Breast epithelium (tissue), 4 donors: ENCODE measurements around the gene GCSAM. TPM values are rescaled to one million over a fixed set of nuclear protein-coding genes. Genes with fewer than 3 reads are reported as not detected.

Experiments used
- DNase-seq, 2 donors: peaks; one replicate each; pipeline ENCODE4 v3.0.0-alpha.2; 2019; ENCODE audit warnings: low spot score in 2 of 2
- H3K27ac ChIP-seq, 2 donors: fragments of 200-600 bp; sonication (generic) in 1 of 2; one replicate each; pipeline ENCODE4 v1.5.1; 2016 to 2019; ENCODE audit warnings: mild to moderate bottlenecking in 1 of 2
- H3K27me3 ChIP-seq, 2 donors: fragments of 200-600 bp; sonication (generic) in 1 of 2; one replicate each; pipeline versions ENCODE4 v1.5.1 to v1.6.0; 2017 to 2019; ENCODE audit warnings: control low read depth in 1 of 2, mild to moderate bottlenecking in 1 of 2
- H3K36me3 ChIP-seq: fragments of 200-600 bp; one replicate; pipeline ENCODE4 v1.5.1; 2019
- H3K4me1 ChIP-seq, 2 donors: fragments of 200-600 bp; sonication (generic); one replicate each; pipeline ENCODE4 v1.5.1; 2016 to 2019; ENCODE audit warnings: control low read depth in 1 of 2
- H3K4me3 ChIP-seq, 3 donors: fragments of 200-600 bp; sonication (generic); 1 replicate in 2 of 3; 2 replicates in 1 of 3; pipeline ENCODE4 v1.5.1; 2016 to 2019; ENCODE audit warnings: mild to moderate bottlenecking in 3 of 3, moderate library complexity in 2 of 3
- H3K9me3 ChIP-seq, 2 donors: fragments of 200-600 bp; sonication (generic) in 1 of 2; one replicate each; pipeline ENCODE4 v1.5.1; 2016 to 2019; ENCODE audit warnings: control low read depth in 1 of 2
- CTCF ChIP-seq, 3 donors: fragments of 450-650 bp; IDR thresholded peaks; one replicate each; pipeline ENCODE4 v1.5.1; 2016 to 2017; ENCODE audit warnings: antibody characterized with exemption in 3 of 3, mild to moderate bottlenecking in 3 of 3, moderate library complexity in 3 of 3
- POLR2A ChIP-seq: fragments of 450-650 bp; IDR thresholded peaks from one replicate; pipeline ENCODE4 v1.6.1; 2016; ENCODE audit warnings: antibody characterized with exemption, mild to moderate bottlenecking, moderate library complexity
- POLR2AphosphoS5 ChIP-seq, 3 donors: sonication (generic); formaldehyde crosslinking; IDR thresholded peaks; one replicate each; pipeline ENCODE4 v1.6.1; 2017; ENCODE audit warnings: antibody characterized with exemption in 3 of 3
- intact Hi-C: fragments of 100-400 bp; cut with DNase I; formaldehyde crosslinking; loops from one replicate; pipeline ENCODE4 v1.15.1; 2023; ENCODE audit warnings: low total_unique reads
- total RNA-seq, 3 donors: library from RNA; depleted of rRNA; stranded (reverse); fragments of >200 nt; gene quantifications; one replicate each; pipeline ENCODE4 v1.1.0, GENCODE V29; 2016

The GCSAM gene
- total RNA-seq, 3 donors from 2014 or later = 0.16 to 1.5 (median 0.66) TPM

GRCh38 chr3:112149136-112149535, 16.1 kb upstream of the GCSAM start:
- Histone ChIP-seq H3K9me3 (peaks cover 11 to 30% of the 10 kb centered on the region in 2 donors), H3K4me1 (no peaks in the 10 kb centered on the region), H3K27me3 (no peaks in the 10 kb centered on the region), H3K4me3 (no peak overlapping the region), H3K27ac (no peak overlapping the region), H3K36me3 (no peaks in the 10 kb centered on the region)
- intact Hi-C loops = no loop called here
- no peak for TF ChIP-seq POLR2A
- TF ChIP-seq POLR2AphosphoS5 (IDR thresholded peaks at IDR 0.05) = no peak
- no peak for TF ChIP-seq CTCF (IDR thresholded peaks at IDR 0.05)
- DNase-seq = no peak

- TF ChIP-seq POLR2AphosphoS5 (IDR thresholded peaks at IDR 0.05) = no peak
- no peak for TF ChIP-seq POLR2A
- no peak for TF ChIP-seq CTCF (IDR thresholded peaks at IDR 0.05)
- H3K27me3 ChIP-seq = no peaks in the 10 kb centered on the region
- intact Hi-C loops = no loop called here
- H3K4me3 ChIP-seq = no peak overlapping the region
- H3K4me1 ChIP-seq = no peaks in the 10 kb centered on the region
- no peak for DNase-seq
- H3K27ac ChIP-seq = no peak overlapping the region
- peaks cover 0 to 17% of the 10 kb centered on the region in 2 donors for H3K9me3 ChIP-seq
- H3K36me3 ChIP-seq = no peaks in the 10 kb centered on the region
Measured at GRCh38 chr3:112143689-112144088, 10.6 kb upstream of the GCSAM start.

- H3K27me3 ChIP-seq = no peaks in the 10 kb centered on the region
- no peaks in the 10 kb centered on the region for H3K4me1 ChIP-seq
- TF ChIP-seq POLR2AphosphoS5 (IDR thresholded peaks at IDR 0.05) = no peak
- no peak for TF ChIP-seq CTCF (IDR thresholded peaks at IDR 0.05)
- no peak for TF ChIP-seq POLR2A
- no peak overlapping the region for H3K27ac ChIP-seq
- no peaks in the 10 kb centered on the region for H3K36me3 ChIP-seq
- H3K9me3 ChIP-seq = peaks cover 0 to 12% of the 10 kb centered on the region in 2 donors
- H3K4me3 ChIP-seq = no peak overlapping the region
- intact Hi-C loops = no loop called here
- DNase-seq = no peak
Measured at GRCh38 chr3:112143251-112143650, 10.2 kb upstream of the GCSAM start.

- intact Hi-C loops = no loop called here
- Histone ChIP-seq H3K4me1 (no peaks in the 10 kb centered on the region), H3K4me3 (no peak overlapping the region), H3K27ac (no peak overlapping the region), H3K36me3 (no peaks in the 10 kb centered on the region), H3K27me3 (no peaks in the 10 kb centered on the region), H3K9me3 (no peaks in the 10 kb centered on the region)
- TF ChIP-seq POLR2AphosphoS5 (IDR thresholded peaks at IDR 0.05) = no peak
- no peak for TF ChIP-seq CTCF (IDR thresholded peaks at IDR 0.05)
- no peak for TF ChIP-seq POLR2A
- no peak for DNase-seq
Measured at GRCh38 chr3:112141293-112141692, 8.2 kb upstream of the GCSAM start.

- no peak for DNase-seq
- H3K27me3 ChIP-seq = no peaks in the 10 kb centered on the region
- H3K9me3 ChIP-seq = no peaks in the 10 kb centered on the region
- H3K4me1 ChIP-seq = no peaks in the 10 kb centered on the region
- TF ChIP-seq POLR2A = no peak
- no peak for TF ChIP-seq CTCF (IDR thresholded peaks at IDR 0.05)
- no peak for TF ChIP-seq POLR2AphosphoS5 (IDR thresholded peaks at IDR 0.05)
- H3K36me3 ChIP-seq = no peaks in the 10 kb centered on the region
- H3K4me3 ChIP-seq = no peak overlapping the region
- H3K27ac ChIP-seq = no peak overlapping the region
- intact Hi-C loops = no loop called here
Measured at GRCh38 chr3:112140584-112140983, 7.5 kb upstream of the GCSAM start.
